Pancreas (tissue), 10 donors: ENCODE results near the gene CLEC19A. TPM values are rescaled to one million over a fixed set of nuclear protein-coding genes. Genes with fewer than 3 reads are reported as not detected.

Experiments
- ATAC-seq, 4 donors: fragments of 200-7000 bp; cut with Tn5 transposase; one replicate each; pipeline versions ENCODE4 v1.8.0 to v1.9.1; 2020; ENCODE audit warnings: mild to moderate bottlenecking in 4 of 4, moderate library complexity in 4 of 4
- DNase-seq, 6 donors: peaks; one replicate each; pipeline ENCODE4 v3.0.0-alpha.2; 2020
- FAIRE-seq: peaks from 2 replicates; lab custom pipeline; 2012; peaks lifted over from hg19 to GRCh38; lab: Jason Lieb, UNC
- H3K27ac ChIP-seq, 4 donors: fragments of 200-600 bp; sonication (generic); 1 replicate in 3 of 4; 2 replicates in 1 of 4; pipeline versions ENCODE4 v1.5.0 to v1.8.0; 2020
- H3K27me3 ChIP-seq, 4 donors: fragments of 200-600 bp; one replicate each; pipeline ENCODE4 v1.8.0; 2021
- H3K36me3 ChIP-seq, 3 donors: fragments of 200-600 bp; sonication (generic) in 1 of 3; one replicate each; pipeline versions ENCODE4 v1.5.0 to v1.8.0; 2020 to 2021
- H3K4me1 ChIP-seq, 3 donors: fragments of 200-600 bp; one replicate each; pipeline ENCODE4 v1.8.0; 2021
- H3K4me3 ChIP-seq, 4 donors: fragments of 200-600 bp; sonication (generic) in 2 of 4; one replicate each; pipeline versions ENCODE4 v1.5.0 to v1.8.0; 2020 to 2021
- H3K9me3 ChIP-seq, 4 donors: fragments of 200-600 bp; one replicate each; pipeline ENCODE4 v1.8.0; 2021
- WGBS, 2 donors: extraction: QIAGEN DNeasy Blood & Tissue Kit; methylation state at CpG; one replicate each; pipeline ENCODE4 v1.1.7; 2013; 5-methylcytosine and 5-hydroxymethylcytosine counted together
- intact Hi-C, 3 donors: fragments of 100-400 bp; cut with DNase I; formaldehyde crosslinking; loops; one replicate each; pipeline versions ENCODE4 v1.11.1 to v1.14.2; 2022
- polyA plus RNA-seq, 2 donors: library from polyadenylated mRNA; stranded (reverse); fragments of 200-250 nt; gene quantifications; one replicate each; pipeline ENCODE4 v1.2.3, GENCODE V29; 2013
- total RNA-seq, 6 donors: library from RNA; stranded (reverse); fragmentation: NEBNext Ultra II Directional in 4 of 6; extraction: Animal tissue kit (Norgen Biotek cat#: 25700) in 4 of 6; gene quantifications; one replicate each; pipeline versions ENCODE4 v1.2.1 to v1.2.4, GENCODE V29; 2021 to 2023
- TF ChIP-seq, protein P1 (sequence below), 4 donors: fragments of 200-600 bp; sonication (generic) in 3 of 4; IDR thresholded peaks; one replicate each; pipeline versions ENCODE4 v1.5.0 to v1.8.0; 2021; ENCODE audit warnings: antibody characterized with exemption in 4 of 4
- donor health status: healthy with polysubstance abuse.
- donor health status: DM: no; HTN: no; CAD: no; lungs with moderate emphysema.
- donor health status: DM: no; HTN: no; CAD: no.
- donor health status: control.
- donor health status: control.
- donor health status: Bipolar disorder and iron deficiency.
- donor health status: DM: yes; HTN: yes; CAD: no.
- donor health status: DM: no; HTN: no; CAD: no.
- donor health status: DM: no; HTN: no; CAD: no.
- donor health status: DM: yes; HTN: yes; CAD: no.

CLEC19A gene
- total and polyA plus RNA-seq, 8 donors: 0.09 TPM; not detected in 7

DNA sequence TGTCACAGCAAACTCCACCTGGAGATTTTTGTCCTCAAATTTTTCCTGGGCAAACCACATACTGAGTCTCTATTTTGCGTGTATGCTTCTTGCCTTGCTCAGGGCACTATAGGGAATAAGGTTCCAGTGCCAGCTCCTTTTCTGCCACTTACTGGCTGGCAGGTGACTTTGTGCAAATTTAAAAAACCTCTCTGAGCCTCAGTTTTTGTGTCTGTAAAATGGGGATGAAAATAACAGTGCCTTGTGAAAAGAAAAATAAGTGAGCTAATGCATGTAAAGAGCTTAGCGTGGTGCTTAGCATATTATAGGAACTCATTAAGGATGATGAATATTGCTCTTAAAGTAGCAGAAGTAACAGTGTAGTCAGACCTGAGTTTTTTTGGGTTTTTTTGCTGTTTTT is 19.9 kb downstream of the CLEC19A start:
- Histone ChIP-seq H3K9me3 (no peaks in the 10 kb centered on the region), H3K27ac (no peak overlapping the region), H3K4me1 (no peaks in the 10 kb centered on the region), H3K27me3 (no peaks in the 10 kb centered on the region), H3K36me3 (no peaks in the 10 kb centered on the region), H3K4me3 (no peak overlapping the region)
- TF ChIP-seq, protein P1, sequence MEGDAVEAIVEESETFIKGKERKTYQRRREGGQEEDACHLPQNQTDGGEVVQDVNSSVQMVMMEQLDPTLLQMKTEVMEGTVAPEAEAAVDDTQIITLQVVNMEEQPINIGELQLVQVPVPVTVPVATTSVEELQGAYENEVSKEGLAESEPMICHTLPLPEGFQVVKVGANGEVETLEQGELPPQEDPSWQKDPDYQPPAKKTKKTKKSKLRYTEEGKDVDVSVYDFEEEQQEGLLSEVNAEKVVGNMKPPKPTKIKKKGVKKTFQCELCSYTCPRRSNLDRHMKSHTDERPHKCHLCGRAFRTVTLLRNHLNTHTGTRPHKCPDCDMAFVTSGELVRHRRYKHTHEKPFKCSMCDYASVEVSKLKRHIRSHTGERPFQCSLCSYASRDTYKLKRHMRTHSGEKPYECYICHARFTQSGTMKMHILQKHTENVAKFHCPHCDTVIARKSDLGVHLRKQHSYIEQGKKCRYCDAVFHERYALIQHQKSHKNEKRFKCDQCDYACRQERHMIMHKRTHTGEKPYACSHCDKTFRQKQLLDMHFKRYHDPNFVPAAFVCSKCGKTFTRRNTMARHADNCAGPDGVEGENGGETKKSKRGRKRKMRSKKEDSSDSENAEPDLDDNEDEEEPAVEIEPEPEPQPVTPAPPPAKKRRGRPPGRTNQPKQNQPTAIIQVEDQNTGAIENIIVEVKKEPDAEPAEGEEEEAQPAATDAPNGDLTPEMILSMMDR (IDR thresholded peaks at IDR 0.05): no peak
- intact Hi-C loops: no loop called here
- DNase-seq (no peak), ATAC-seq (no peak), FAIRE-seq (no peak)
- WGBS, 2 donors: 77 to 86% methylated on average over 2 of the region's 2 CpGs

DNA sequence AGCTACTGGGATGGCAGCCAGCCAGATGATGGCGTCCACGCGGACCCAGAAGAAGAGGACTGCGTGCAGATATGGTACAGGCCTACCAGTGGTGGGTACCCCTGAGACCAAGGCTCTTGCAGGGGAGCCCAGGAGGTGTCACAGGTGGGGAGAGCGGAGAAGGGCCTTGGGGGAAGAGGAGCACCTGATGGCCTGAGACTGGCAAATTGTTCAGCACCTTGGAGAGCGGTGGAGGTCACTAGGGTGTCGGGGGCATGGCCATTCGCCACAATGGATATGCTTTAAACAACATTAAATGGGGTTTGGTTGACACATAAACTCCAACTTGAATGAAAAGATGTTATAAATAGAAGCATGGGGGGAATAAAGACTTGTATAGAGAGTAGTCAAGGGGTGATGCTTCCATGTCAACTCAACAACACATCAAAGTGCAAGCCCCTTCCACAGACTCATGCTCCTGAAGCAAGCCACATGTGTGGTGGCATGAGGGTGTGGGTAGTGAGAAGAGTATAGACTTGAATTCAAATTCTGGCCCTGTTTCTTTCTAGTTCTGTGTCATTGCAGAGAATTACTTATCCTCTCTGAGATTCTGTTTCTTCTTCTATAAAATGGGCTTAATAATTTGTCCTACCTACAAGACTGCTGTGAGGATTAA is 22.2 kb downstream of the CLEC19A start:
- intact Hi-C loops: no loop called here
- Histone ChIP-seq H3K36me3 (no peaks in the 10 kb centered on the region), H3K4me3 (no peak overlapping the region), H3K27me3 (no peaks in the 10 kb centered on the region), H3K4me1 (no peaks in the 10 kb centered on the region), H3K9me3 (no peaks in the 10 kb centered on the region), H3K27ac (no peak overlapping the region)
- FAIRE-seq (no peak), ATAC-seq (no peak), DNase-seq (no peak)
- 54 to 63% methylated on average over 8 of the region's 8 CpGs for WGBS, 2 donors
- TF ChIP-seq, protein P1 (IDR thresholded peaks at IDR 0.05): no peak

DNA sequence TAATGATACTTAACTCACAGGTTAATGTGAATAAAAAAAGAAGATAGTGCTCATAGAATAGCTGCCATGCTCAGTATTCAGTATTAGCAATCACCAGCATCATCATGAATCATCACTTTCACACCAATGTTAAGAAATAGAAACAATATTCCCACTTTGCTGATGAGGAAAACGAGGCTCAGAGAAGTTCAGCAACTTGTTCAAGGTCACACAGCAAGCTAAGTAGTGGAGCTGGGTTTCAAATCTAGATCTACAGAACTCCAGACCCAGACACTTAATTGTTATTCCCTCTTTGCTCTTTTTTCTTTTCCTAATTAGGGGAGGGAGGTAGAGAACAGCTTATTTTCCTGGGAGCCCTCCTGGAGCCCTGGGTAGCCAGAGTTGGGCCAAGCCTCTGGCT is 22.9 kb downstream of the CLEC19A start:
- Histone ChIP-seq H3K9me3 (no peaks in the 10 kb centered on the region), H3K27me3 (no peaks in the 10 kb centered on the region), H3K27ac (no peak overlapping the region), H3K4me1 (no peaks in the 10 kb centered on the region), H3K36me3 (no peaks in the 10 kb centered on the region), H3K4me3 (no peak overlapping the region)
- TF ChIP-seq, protein P1 (IDR thresholded peaks at IDR 0.05): no peak
- no peak for FAIRE-seq
- DNase-seq: no peak
- no peak for ATAC-seq
- intact Hi-C loops: no loop called here
- WGBS, 2 donors: 47 to 60% methylated on average over 1 of the region's 1 CpG

DNA sequence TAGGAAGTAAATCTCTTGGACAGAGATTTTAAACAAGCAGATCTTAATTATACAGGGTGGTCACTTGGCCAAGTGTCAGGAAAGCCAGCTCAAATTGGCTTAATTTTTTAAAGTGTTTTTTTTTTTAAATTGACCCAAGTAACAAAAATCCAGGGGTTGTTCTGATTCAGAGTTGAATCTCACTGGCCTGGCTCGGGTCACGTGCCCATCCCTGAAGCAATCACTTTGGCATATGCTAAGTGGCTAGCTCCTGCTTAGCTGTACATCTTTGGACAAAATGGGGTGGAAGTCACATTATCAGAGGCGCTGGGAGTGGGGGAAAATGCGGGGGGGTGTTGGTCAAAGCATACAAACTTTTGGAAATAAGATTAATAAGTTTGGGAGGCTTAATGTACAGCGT is 23.6 kb downstream of the CLEC19A start:
- intact Hi-C loops: no loop called here
- no peak for DNase-seq
- Histone ChIP-seq H3K27me3 (no peaks in the 10 kb centered on the region), H3K9me3 (no peaks in the 10 kb centered on the region), H3K27ac (no peak overlapping the region), H3K4me1 (no peaks in the 10 kb centered on the region), H3K36me3 (no peaks in the 10 kb centered on the region), H3K4me3 (no peak overlapping the region)
- WGBS, 2 donors: 61 to 72% methylated on average over 5 of the region's 5 CpGs
- no peak for FAIRE-seq
- ATAC-seq: no peak
- TF ChIP-seq, protein P1 (IDR thresholded peaks at IDR 0.05): no peak

DNA sequence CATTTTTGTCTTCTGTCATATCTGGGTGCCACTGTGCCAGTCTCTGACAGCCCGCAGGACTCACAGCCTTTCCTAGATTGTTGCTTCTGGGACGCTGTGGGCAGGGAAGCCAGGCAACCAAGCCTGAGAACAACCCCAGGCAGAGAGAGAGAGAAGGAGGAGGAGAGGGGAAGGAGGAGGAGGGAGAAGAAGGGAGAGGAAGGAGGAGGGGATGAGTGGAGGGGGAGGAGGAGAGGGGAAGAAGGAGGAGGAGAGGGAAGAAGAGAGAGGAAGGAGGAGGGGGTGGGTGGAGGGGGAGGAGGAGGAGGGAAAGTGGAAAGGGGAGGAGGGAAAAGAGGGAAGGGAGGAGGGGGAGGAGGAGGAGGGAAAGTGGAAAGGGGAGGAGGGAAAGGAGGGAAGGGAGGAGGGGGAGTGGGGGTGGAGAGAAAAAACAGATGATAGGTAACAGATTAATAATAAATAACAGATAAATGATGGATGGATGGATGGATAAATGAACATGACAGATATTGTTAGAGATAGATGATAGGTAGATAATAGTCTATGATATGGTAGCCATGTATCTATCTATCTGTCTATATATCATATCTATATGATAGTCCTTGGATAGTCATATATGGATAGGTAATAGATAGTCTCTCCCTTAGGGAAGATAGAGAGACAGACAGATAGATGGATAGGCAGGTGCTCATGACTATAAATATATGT is 29.3 kb downstream of the CLEC19A start:
- H3K27ac ChIP-seq: no peak overlapping the region
- H3K4me1 ChIP-seq: no peaks in the 10 kb centered on the region
- no peaks in the 10 kb centered on the region for H3K9me3 ChIP-seq
- H3K27me3 ChIP-seq: no peaks in the 10 kb centered on the region
- no peak for DNase-seq
- no peak for FAIRE-seq
- intact Hi-C loops: no loop called here
- H3K4me3 ChIP-seq: no peak overlapping the region
- 66 to 87% methylated on average over 2 of the region's 2 CpGs for WGBS, 2 donors
- H3K36me3 ChIP-seq: no peaks in the 10 kb centered on the region
- ATAC-seq: no peak
- TF ChIP-seq, protein P1 (IDR thresholded peaks at IDR 0.05): no peak
